HepG2 (cell line): Measurements from ENCODE around the gene SESN2. TPM values are rescaled to one million over a fixed set of nuclear protein-coding genes. Genes with fewer than 3 reads are reported as not detected.

Experiments used
- ARID3A ChIP-seq: IDR thresholded peaks from 2 replicates; pipeline ENCODE4 v1.6.1; 2012; ENCODE audit warnings: low read depth, low read length, improper control_type of control experiment
- CHD2 ChIP-seq: IDR thresholded peaks from 2 replicates; pipeline ENCODE4 v1.6.1; 2011; ENCODE audit warnings: low read depth, low read length, improper control_type of control experiment
- DNMT3B ChIP-seq: conservative IDR thresholded peaks from 2 replicates; pipeline ENCODE4 v1.6.1; 2016; ENCODE audit warnings: missing biosample characterization, control low read depth
- DPF2 ChIP-seq: sonication (generic); formaldehyde crosslinking; IDR thresholded peaks from 2 replicates; pipeline ENCODE4 v1.4.0; 2020; ENCODE audit warnings: mild to moderate bottlenecking, low read depth, missing genetic modification reagents, borderline replicate concordance
- GFI1 ChIP-seq: sonication (generic); formaldehyde crosslinking; IDR thresholded peaks from 2 replicates; pipeline ENCODE4 v1.5.0; 2020; ENCODE audit warnings: missing genetic modification reagents, mild to moderate bottlenecking, borderline replicate concordance
- HES4 ChIP-seq: sonication (generic); formaldehyde crosslinking; IDR thresholded peaks from 2 replicates; pipeline ENCODE4 v1.9.0; 2021; ENCODE audit warnings: mild to moderate bottlenecking, missing genetic modification reagents, borderline replicate concordance
- HNF4A ChIP-seq: sonication (generic); formaldehyde crosslinking; IDR thresholded peaks from 2 replicates; pipeline ENCODE4 v1.4.0; 2020; ENCODE audit warnings: missing genetic modification reagents
- IRF9 ChIP-seq: sonication (generic); formaldehyde crosslinking; IDR thresholded peaks from 2 replicates; pipeline ENCODE4 v1.8.0; 2022; ENCODE audit warnings: missing genetic modification reagents, mild to moderate bottlenecking, borderline replicate concordance
- MYC ChIP-seq: sonication (generic); formaldehyde crosslinking; IDR thresholded peaks from 2 replicates; pipeline ENCODE4 v1.9.0; 2021; ENCODE audit warnings: missing genetic modification reagents, borderline replicate concordance
- PBX3 ChIP-seq: sonication (generic); formaldehyde crosslinking; IDR thresholded peaks from 2 replicates; pipeline ENCODE4 v1.8.1; 2023; ENCODE audit warnings: missing genetic modification reagents, inconsistent platforms, borderline replicate concordance
- RFX3 ChIP-seq: IDR thresholded peaks from 2 replicates; pipeline ENCODE4 v1.6.1; 2016; ENCODE audit warnings: missing biosample characterization, missing genetic modification reagents
- SMAD9 ChIP-seq: sonication (generic); formaldehyde crosslinking; IDR thresholded peaks from 2 replicates; pipeline ENCODE4 v1.5.1; 2020; ENCODE audit warnings: mild to moderate bottlenecking, missing genetic modification reagents
- SMARCE1 ChIP-seq: fragments of 450-650 bp; IDR thresholded peaks from 2 replicates; pipeline ENCODE4 v1.6.1; 2017; ENCODE audit warnings: borderline replicate concordance
- TAF15 ChIP-seq: fragments of 200-400 bp; formaldehyde crosslinking; IDR thresholded peaks from one replicate; pipeline ENCODE4 v1.6.1; 2018; ENCODE audit warnings: mild to moderate bottlenecking, low read depth, low read length; ENCODE audit not compliant: poor library complexity, severe bottlenecking
- U2AF1 ChIP-seq: fragments of 200-400 bp; formaldehyde crosslinking; optimal IDR thresholded peaks from 2 replicates; pipeline ENCODE3; 2017; ENCODE audit warnings: mild to moderate bottlenecking, low read depth, low read length
- ZBTB1 ChIP-seq: sonication (generic); formaldehyde crosslinking; IDR thresholded peaks from 2 replicates; pipeline ENCODE4 v1.4.0; 2020; ENCODE audit warnings: missing genetic modification reagents, borderline replicate concordance
- ZBTB7A ChIP-seq: sonication (generic); formaldehyde crosslinking; IDR thresholded peaks from 2 replicates; pipeline ENCODE4 v1.8.0; 2022; ENCODE audit warnings: mild to moderate bottlenecking, missing genetic modification reagents
- ZFP1 ChIP-seq: IDR thresholded peaks from 2 replicates; pipeline ENCODE4 v1.6.1; 2016
- ZNF207 ChIP-seq: fragments of 450-650 bp; IDR thresholded peaks from 2 replicates; pipeline ENCODE4 v1.6.1; 2016; ENCODE audit warnings: antibody characterized with exemption, borderline replicate concordance
- ZNF430 ChIP-seq: sonication (generic); formaldehyde crosslinking; IDR thresholded peaks from 2 replicates; pipeline ENCODE4 v1.9.0; 2021; ENCODE audit warnings: mild to moderate bottlenecking, missing genetic modification reagents
- ZNF776 ChIP-seq: sonication (generic); formaldehyde crosslinking; IDR thresholded peaks from 2 replicates; pipeline ENCODE4 v1.4.0; 2020; ENCODE audit warnings: mild to moderate bottlenecking, missing genetic modification reagents
- ZSCAN25 ChIP-seq: sonication (generic); formaldehyde crosslinking; IDR thresholded peaks from 2 replicates; pipeline ENCODE4 v1.8.0; 2022; ENCODE audit warnings: mild to moderate bottlenecking, missing genetic modification reagents
- polyA plus RNA-seq, 8 experiments: library from polyadenylated mRNA; depleted of rRNA in 3 of 8; stranded (reverse) in 7 of 8; unstranded in 1 of 8; fragments of >200 nt; fragmentation: Illumina TruSeq in 4 of 8; extraction: Trizol in 4 of 8; gene quantifications; 2 replicates each; pipeline versions ENCODE4 v1.2.1 to v1.2.3, GENCODE V29; 2011 to 2016; ENCODE audit warnings: low read depth in 4 of 8, missing spikeins in 1 of 8, mixed read lengths in 1 of 8; ENCODE audit not compliant: insufficient read depth in 1 of 8
- total RNA-seq, 5 experiments: library from RNA; depleted of rRNA; stranded (reverse); fragments of >200 nt; fragmentation: Illumina TruSeq; extraction: Trizol; gene quantifications; 2 replicates each; pipeline ENCODE4 v1.2.3, GENCODE V29; 2016; ENCODE audit warnings: low read depth in 1 of 5
- TF ChIP-seq, protein P1 (sequence below): sonication (generic); formaldehyde crosslinking; conservative IDR thresholded peaks from 2 replicates; pipeline ENCODE4 v1.8.1; 2023; ENCODE audit warnings: missing genetic modification reagents
- TF ChIP-seq, protein P2 (sequence below): sonication (generic); formaldehyde crosslinking; IDR thresholded peaks from 2 replicates; pipeline ENCODE4 v1.8.1; 2023; ENCODE audit warnings: mild to moderate bottlenecking, inconsistent platforms, moderate library complexity, missing genetic modification reagents, borderline replicate concordance

Gene SESN2
- total and polyA plus RNA-seq, 2 of the 13 experiments (the other 11 are each of a cell fraction or from before 2014, with no cell fraction given), result 13.2 to 19.1 TPM

GRCh38 chr1:28296401-28297261, 37.3 kb downstream of the SESN2 start (continued):
- TF ChIP-seq ARID3A, result no peak
- TF ChIP-seq TAF15, result no peak
- TF ChIP-seq CHD2, result no peak
- TF ChIP-seq ZSCAN25, result no peak
- TF ChIP-seq IRF9, result no peak
- TF ChIP-seq DPF2 (CRISPR knock-in tag), result no peak; the same call in 1 of the 2 replicates
- no peak for TF ChIP-seq PBX3
- peak; percentile 83 for TF ChIP-seq GFI1 (CRISPR knock-in tag)
- 0 out of 2 replicates have a peak, but pooled peaks have one; percentile 28 for TF ChIP-seq DNMT3B (CRISPR knock-in tag)
- TF ChIP-seq SMARCE1, result no peak
- TF ChIP-seq, protein P1, sequence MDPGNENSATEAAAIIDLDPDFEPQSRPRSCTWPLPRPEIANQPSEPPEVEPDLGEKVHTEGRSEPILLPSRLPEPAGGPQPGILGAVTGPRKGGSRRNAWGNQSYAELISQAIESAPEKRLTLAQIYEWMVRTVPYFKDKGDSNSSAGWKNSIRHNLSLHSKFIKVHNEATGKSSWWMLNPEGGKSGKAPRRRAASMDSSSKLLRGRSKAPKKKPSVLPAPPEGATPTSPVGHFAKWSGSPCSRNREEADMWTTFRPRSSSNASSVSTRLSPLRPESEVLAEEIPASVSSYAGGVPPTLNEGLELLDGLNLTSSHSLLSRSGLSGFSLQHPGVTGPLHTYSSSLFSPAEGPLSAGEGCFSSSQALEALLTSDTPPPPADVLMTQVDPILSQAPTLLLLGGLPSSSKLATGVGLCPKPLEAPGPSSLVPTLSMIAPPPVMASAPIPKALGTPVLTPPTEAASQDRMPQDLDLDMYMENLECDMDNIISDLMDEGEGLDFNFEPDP (CRISPR knock-in tag), result no peak
- no peak for TF ChIP-seq RFX3 (CRISPR knock-in tag)
- peak; percentile 96 for TF ChIP-seq HNF4A
- TF ChIP-seq ZFP1 (CRISPR knock-in tag), result no peak
- TF ChIP-seq ZNF776, result no peak
- TF ChIP-seq HES4 (CRISPR knock-in tag), result no peak
- no peak for TF ChIP-seq ZNF207
- TF ChIP-seq ZBTB1 (CRISPR knock-in tag), result no peak
- TF ChIP-seq SMAD9 (CRISPR knock-in tag), result no peak
- TF ChIP-seq U2AF1, result no peak
- TF ChIP-seq MYC (CRISPR knock-in tag), result peak; percentile 62; the same call in 1 of the 2 replicates
- TF ChIP-seq ZBTB7A (CRISPR knock-in tag), result peak; percentile 61; the same call in 1 of the 2 replicates
- peak; percentile 72 for TF ChIP-seq ZNF430
- TF ChIP-seq, protein P2, sequence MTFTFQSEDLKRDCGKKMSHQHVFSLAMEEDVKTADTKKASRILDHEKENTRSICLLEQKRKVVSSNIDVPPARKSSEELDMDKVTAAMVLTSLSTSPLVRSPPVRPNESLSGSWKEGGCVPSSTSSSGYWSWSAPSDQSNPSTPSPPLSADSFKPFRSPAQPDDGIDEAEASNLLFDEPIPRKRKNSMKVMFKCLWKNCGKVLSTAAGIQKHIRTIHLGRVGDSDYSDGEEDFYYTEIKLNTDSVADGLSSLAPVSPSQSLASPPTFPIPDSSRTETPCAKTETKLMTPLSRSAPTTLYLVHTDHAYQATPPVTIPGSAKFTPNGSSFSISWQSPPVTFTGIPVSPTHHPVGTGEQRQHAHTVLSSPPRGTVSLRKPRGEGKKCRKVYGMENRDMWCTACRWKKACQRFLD (CRISPR knock-in tag), result no peak
